ENCODE measurements around the gene PIK3IP1. TPM values are rescaled to one million over a fixed set of nuclear protein-coding genes. Genes with fewer than 3 reads are reported as not detected.

The PIK3IP1 gene
- total and polyA plus RNA-seq, 2 experiments from 2014 or later = 22.2 to 22.4 TPM

DNA sequence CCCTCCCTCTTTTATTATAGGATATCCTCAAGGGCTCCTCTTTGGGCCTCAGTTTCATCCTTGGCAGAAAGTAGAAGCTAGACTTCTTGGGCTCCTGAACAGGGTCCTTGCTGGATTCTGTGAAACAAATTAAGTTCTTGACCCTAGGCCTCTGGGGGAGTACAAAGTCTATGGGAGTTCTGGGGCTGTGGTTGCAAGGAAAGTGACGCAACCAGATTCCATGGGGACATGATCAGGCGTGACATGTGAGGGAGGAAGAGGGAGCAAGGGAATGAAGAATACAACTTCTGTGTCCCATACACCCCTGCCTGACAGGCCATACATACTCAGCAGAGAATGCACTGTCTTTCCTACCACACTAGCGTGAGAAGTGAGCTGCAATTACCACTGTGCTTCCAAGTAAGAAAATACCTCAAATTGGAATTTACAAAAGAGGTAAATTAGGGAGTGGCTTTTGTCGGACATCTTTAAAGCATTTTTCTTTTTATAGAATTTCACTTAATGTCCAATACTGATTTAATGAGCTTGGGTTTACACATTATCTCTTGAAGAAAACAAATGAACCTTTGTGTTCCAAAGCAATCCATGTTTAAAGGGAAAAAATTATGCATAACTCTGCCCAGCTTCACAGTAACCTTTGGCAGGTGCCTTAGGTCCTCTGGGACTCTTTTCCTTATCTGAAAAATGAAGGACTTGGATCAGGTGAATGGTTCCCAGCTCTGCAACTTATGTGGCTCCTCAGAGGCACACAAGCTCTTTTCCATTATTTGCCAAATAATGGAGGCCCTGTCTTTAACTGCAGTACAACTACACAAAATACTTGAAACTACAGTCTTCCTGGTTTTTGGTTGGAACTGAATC, 41.3 kb downstream of the PIK3IP1 start:
- peaks cover 70% of the 10 kb centered on the region for H3K79me2 ChIP-seq
- 69% methylated on average over 4 of the region's 4 CpGs for WGBS (ENCODE audit: low lambda C conversion rate, missing lambda C conversion rate)
- peak overlapping the region; percentile 95 for H3K27ac ChIP-seq
- H3K9me3 ChIP-seq (ENCODE audit: low read depth) = no peaks in the 10 kb centered on the region
- H3K36me3 ChIP-seq (replicated peaks; ENCODE audit: insufficient read depth, low read depth) = no peaks in the 10 kb centered on the region
- no peak overlapping the region for H3K4me3 ChIP-seq
- peak; percentile 61 for DNase-seq (ENCODE audit: low spot score)
- H3K4me1 ChIP-seq (ENCODE audit: insufficient read depth) = peaks cover 44% of the 10 kb centered on the region
- H3K27me3 ChIP-seq = no peaks in the 10 kb centered on the region
- H3K4me2 ChIP-seq = peak overlapping the region; percentile 86
- no peaks in the 10 kb centered on the region for H3K9me2 ChIP-seq (replicated peaks; ENCODE audit: insufficient read depth)
- H2AFZ ChIP-seq = no peak overlapping the region
- TF ChIP-seq, protein P1, sequence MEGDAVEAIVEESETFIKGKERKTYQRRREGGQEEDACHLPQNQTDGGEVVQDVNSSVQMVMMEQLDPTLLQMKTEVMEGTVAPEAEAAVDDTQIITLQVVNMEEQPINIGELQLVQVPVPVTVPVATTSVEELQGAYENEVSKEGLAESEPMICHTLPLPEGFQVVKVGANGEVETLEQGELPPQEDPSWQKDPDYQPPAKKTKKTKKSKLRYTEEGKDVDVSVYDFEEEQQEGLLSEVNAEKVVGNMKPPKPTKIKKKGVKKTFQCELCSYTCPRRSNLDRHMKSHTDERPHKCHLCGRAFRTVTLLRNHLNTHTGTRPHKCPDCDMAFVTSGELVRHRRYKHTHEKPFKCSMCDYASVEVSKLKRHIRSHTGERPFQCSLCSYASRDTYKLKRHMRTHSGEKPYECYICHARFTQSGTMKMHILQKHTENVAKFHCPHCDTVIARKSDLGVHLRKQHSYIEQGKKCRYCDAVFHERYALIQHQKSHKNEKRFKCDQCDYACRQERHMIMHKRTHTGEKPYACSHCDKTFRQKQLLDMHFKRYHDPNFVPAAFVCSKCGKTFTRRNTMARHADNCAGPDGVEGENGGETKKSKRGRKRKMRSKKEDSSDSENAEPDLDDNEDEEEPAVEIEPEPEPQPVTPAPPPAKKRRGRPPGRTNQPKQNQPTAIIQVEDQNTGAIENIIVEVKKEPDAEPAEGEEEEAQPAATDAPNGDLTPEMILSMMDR (IDR thresholded peaks at IDR 0.05; ENCODE audit: poor library complexity) = no peak
- TF ChIP-seq EZH2 (IDR thresholded peaks at IDR 0.05; ENCODE audit: borderline replicate concordance) = no peak
- TF ChIP-seq EZH2phosphoT487 (IDR thresholded peaks at IDR 0.05; ENCODE audit: low read depth, severe bottlenecking, unreplicated experiment) = no peak
- H4K20me1 ChIP-seq (ENCODE audit: insufficient read depth, poor library complexity, severe bottlenecking) = peaks cover 4% of the 10 kb centered on the region

DNA sequence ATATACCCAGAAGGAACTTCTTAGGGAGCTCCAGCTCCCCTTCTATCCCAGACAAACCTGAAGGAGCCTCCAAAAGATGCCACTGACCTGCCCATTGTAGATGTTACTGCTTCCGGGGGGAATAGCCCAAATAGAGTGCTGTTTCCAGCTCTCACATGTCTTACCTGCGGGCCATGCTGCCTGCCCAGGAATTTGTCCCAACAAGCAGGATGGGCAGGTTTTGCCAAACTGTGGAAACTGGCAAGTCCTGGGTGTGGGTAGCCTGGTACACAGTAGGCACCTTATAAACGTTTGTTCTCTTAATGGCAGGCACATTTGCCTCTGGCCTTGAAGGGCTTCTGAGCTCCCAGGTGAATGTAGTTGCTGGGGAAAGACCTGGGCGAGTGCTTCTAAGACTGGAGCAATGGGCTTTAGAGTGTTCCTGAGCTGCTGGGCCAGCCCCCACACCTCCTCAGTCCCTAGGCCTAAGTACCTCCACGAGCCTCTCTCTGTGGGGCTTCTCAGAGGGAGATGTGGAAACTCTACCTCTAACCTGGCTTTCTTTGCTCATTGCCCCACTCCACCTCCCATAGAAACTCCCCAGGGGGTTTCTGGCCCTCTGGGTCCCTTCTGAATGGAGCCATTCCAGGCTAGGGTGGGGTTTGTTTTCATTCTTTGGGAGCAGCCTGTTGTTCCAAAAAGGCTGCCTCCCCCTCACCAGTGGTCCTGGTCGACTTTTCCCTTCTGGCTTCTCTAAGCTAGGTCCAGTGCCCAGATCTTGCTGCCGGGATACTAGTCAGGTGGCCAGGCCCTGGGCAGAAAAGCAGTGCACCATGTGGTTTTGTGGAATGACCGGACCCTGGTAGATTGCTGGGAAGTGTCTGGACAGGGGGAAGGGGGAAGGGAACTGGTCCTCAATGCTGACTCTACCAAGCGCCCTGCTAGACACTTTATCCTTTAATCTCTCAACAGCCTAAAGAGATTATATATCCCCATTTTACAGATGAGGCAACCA, 43.0 kb downstream of the PIK3IP1 start:
- H3K27ac ChIP-seq = peak overlapping the region; percentile 95
- DNase-seq (ENCODE audit: low spot score) = peak; percentile 50
- H3K4me1 ChIP-seq (ENCODE audit: insufficient read depth) = peaks cover 50% of the 10 kb centered on the region
- TF ChIP-seq, protein P1 (IDR thresholded peaks at IDR 0.05; ENCODE audit: poor library complexity) = no peak
- TF ChIP-seq EZH2 (IDR thresholded peaks at IDR 0.05; ENCODE audit: borderline replicate concordance) = no peak
- TF ChIP-seq EZH2phosphoT487 (IDR thresholded peaks at IDR 0.05; ENCODE audit: low read depth, severe bottlenecking, unreplicated experiment) = no peak
- no peaks in the 10 kb centered on the region for H3K36me3 ChIP-seq (replicated peaks; ENCODE audit: insufficient read depth, low read depth)
- H2AFZ ChIP-seq = no peak overlapping the region
- H4K20me1 ChIP-seq (ENCODE audit: insufficient read depth, poor library complexity, severe bottlenecking) = no peaks in the 10 kb centered on the region
- WGBS (ENCODE audit: low lambda C conversion rate, missing lambda C conversion rate) = 58% methylated on average over 9 of the region's 9 CpGs
- H3K9me2 ChIP-seq (replicated peaks; ENCODE audit: insufficient read depth) = no peaks in the 10 kb centered on the region
- H3K4me2 ChIP-seq = peak overlapping the region; percentile 86
- H3K9me3 ChIP-seq (ENCODE audit: low read depth) = no peaks in the 10 kb centered on the region
- peak overlapping the region; percentile 34 for H3K4me3 ChIP-seq
- no peaks in the 10 kb centered on the region for H3K27me3 ChIP-seq
- peaks cover 61% of the 10 kb centered on the region for H3K79me2 ChIP-seq

DNA sequence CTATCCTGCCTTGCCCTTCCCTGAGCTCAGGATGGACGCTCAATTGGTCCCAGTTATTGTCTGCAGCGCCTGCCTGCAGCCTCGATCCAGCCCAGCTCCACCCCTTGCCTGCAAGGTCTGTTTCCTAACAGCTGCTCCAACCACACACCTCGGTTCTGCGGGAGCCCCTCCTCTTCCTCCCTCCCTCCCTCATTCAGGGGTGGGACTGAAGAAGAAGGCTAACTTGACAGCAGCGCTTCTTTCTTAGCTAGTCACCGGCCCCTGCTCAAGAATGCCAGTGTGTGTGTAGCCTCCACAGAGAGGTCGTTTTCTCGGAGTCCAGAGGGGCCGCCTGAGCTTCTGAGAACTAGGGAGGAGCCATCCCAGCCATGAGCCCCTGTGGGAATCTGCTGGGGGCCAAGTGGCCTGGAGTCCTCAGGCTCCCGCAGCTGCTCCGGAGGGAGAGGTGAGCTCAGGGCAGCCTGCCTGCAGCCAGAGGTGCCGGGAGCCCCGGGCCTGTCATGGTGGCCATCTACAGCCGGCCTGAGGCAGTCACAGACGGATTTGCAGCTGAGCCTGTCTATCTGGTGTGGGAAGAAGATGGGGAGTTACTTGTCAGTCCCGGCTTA, 44.0 kb downstream of the PIK3IP1 start:
- no peaks in the 10 kb centered on the region for H3K27me3 ChIP-seq
- H3K9me2 ChIP-seq (replicated peaks; ENCODE audit: insufficient read depth) = no peaks in the 10 kb centered on the region
- H3K4me2 ChIP-seq = peak overlapping the region; percentile 86
- H3K79me2 ChIP-seq = peaks cover 51% of the 10 kb centered on the region
- H3K36me3 ChIP-seq (replicated peaks; ENCODE audit: insufficient read depth, low read depth) = no peaks in the 10 kb centered on the region
- WGBS (ENCODE audit: low lambda C conversion rate, missing lambda C conversion rate) = 14% methylated on average over 17 of the region's 17 CpGs
- peaks cover 58% of the 10 kb centered on the region for H3K4me1 ChIP-seq (ENCODE audit: insufficient read depth)
- H4K20me1 ChIP-seq (ENCODE audit: insufficient read depth, poor library complexity, severe bottlenecking) = no peaks in the 10 kb centered on the region
- DNase-seq (ENCODE audit: low spot score) = peak; percentile 92
- H2AFZ ChIP-seq = no peak overlapping the region
- peak overlapping the region; percentile 34 for H3K4me3 ChIP-seq
- TF ChIP-seq, protein P1 (IDR thresholded peaks at IDR 0.05; ENCODE audit: poor library complexity) = no peak
- no peak for TF ChIP-seq EZH2phosphoT487 (IDR thresholded peaks at IDR 0.05; ENCODE audit: low read depth, severe bottlenecking, unreplicated experiment)
- no peak for TF ChIP-seq EZH2 (IDR thresholded peaks at IDR 0.05; ENCODE audit: borderline replicate concordance)
- peak overlapping the region; percentile 95 for H3K27ac ChIP-seq
- no peaks in the 10 kb centered on the region for H3K9me3 ChIP-seq (ENCODE audit: low read depth)

All from hepatocyte (in vitro differentiated cells).